ENCODE measurements around the gene AHI1. TPM values are rescaled to one million over a fixed set of nuclear protein-coding genes. Genes with fewer than 3 reads are reported as not detected.

Gene AHI1
- total and polyA plus RNA-seq, 2 of the 13 experiments (the other 11 are each of a cell fraction or from before 2014, with no cell fraction given): 7.2 to 18.6 TPM

- TF ChIP-seq, protein P1, sequence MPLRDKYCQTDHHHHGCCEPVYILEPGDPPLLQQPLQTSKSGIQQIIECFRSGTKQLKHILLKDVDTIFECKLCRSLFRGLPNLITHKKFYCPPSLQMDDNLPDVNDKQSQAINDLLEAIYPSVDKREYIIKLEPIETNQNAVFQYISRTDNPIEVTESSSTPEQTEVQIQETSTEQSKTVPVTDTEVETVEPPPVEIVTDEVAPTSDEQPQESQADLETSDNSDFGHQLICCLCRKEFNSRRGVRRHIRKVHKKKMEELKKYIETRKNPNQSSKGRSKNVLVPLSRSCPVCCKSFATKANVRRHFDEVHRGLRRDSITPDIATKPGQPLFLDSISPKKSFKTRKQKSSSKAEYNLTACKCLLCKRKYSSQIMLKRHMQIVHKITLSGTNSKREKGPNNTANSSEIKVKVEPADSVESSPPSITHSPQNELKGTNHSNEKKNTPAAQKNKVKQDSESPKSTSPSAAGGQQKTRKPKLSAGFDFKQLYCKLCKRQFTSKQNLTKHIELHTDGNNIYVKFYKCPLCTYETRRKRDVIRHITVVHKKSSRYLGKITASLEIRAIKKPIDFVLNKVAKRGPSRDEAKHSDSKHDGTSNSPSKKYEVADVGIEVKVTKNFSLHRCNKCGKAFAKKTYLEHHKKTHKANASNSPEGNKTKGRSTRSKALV (CRISPR knock-in tag; IDR thresholded peaks at IDR 0.05): no peak
- TF ChIP-seq MTA3 (CRISPR knock-in tag; IDR thresholded peaks at IDR 0.05): no peak
- TF ChIP-seq ZNF10 (CRISPR knock-in tag; IDR thresholded peaks at IDR 0.05; ENCODE audit: borderline replicate concordance, low read depth): no peak
- TF ChIP-seq SP4 (CRISPR knock-in tag; IDR thresholded peaks at IDR 0.05): no peak
- TF ChIP-seq, protein P2, sequence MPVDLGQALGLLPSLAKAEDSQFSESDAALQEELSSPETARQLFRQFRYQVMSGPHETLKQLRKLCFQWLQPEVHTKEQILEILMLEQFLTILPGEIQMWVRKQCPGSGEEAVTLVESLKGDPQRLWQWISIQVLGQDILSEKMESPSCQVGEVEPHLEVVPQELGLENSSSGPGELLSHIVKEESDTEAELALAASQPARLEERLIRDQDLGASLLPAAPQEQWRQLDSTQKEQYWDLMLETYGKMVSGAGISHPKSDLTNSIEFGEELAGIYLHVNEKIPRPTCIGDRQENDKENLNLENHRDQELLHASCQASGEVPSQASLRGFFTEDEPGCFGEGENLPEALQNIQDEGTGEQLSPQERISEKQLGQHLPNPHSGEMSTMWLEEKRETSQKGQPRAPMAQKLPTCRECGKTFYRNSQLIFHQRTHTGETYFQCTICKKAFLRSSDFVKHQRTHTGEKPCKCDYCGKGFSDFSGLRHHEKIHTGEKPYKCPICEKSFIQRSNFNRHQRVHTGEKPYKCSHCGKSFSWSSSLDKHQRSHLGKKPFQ (CRISPR knock-in tag; IDR thresholded peaks at IDR 0.05; ENCODE audit: insufficient replicate concordance): no peak
- no peak for TF ChIP-seq MXD3 (CRISPR knock-in tag; IDR thresholded peaks at IDR 0.05)
- no peak for TF ChIP-seq SRSF4 (IDR thresholded peaks at IDR 0.05; ENCODE audit: low read depth, low read length, poor library complexity, severe bottlenecking)
- peak; percentile 42; the same call in 1 of the 2 replicates for TF ChIP-seq NFRKB (IDR thresholded peaks at IDR 0.05)
- TF ChIP-seq ZNF441 (CRISPR knock-in tag; IDR thresholded peaks at IDR 0.05; ENCODE audit: borderline replicate concordance): no peak
- TF ChIP-seq NFKBIZ (CRISPR knock-in tag; IDR thresholded peaks at IDR 0.05): peak; percentile 62; the same call in 1 of the 2 replicates
- TF ChIP-seq ZNF17 (CRISPR knock-in tag; IDR thresholded peaks at IDR 0.05): no peak
- no peak for TF ChIP-seq ZNF614 (CRISPR knock-in tag; IDR thresholded peaks at IDR 0.05; ENCODE audit: borderline replicate concordance)
- no peak for TF ChIP-seq ZNF557 (CRISPR knock-in tag; IDR thresholded peaks at IDR 0.05)
- TF ChIP-seq SMAD3 (CRISPR knock-in tag; IDR thresholded peaks at IDR 0.05): peak; percentile 63
- no peak for TF ChIP-seq SOX13 (IDR thresholded peaks at IDR 0.05)
- TF ChIP-seq SOX13 (CRISPR knock-in tag; conservative IDR thresholded peaks at IDR 0.05 in 1 of 2, IDR thresholded peaks at IDR 0.05 in 1 of 2): peak in 1 of 2 experiments; percentile 16; a peak in 1 of 4 replicates
- TF ChIP-seq ZNF234 (CRISPR knock-in tag; conservative IDR thresholded peaks at IDR 0.05): no peak
- no peak for TF ChIP-seq ZNF235 (CRISPR knock-in tag; IDR thresholded peaks at IDR 0.05; ENCODE audit: borderline replicate concordance)
- TF ChIP-seq, protein P3, sequence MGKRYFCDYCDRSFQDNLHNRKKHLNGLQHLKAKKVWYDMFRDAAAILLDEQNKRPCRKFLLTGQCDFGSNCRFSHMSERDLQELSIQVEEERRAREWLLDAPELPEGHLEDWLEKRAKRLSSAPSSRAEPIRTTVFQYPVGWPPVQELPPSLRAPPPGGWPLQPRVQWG (CRISPR knock-in tag; IDR thresholded peaks at IDR 0.05; ENCODE audit: borderline replicate concordance, low read depth): no peak
- no peak for TF ChIP-seq PRDM15 (CRISPR knock-in tag; IDR thresholded peaks at IDR 0.05)
- no peak for TF ChIP-seq KDM5B (CRISPR knock-in tag; IDR thresholded peaks at IDR 0.05; ENCODE audit: borderline replicate concordance)
- no peak for TF ChIP-seq NPAS2 (CRISPR knock-in tag; IDR thresholded peaks at IDR 0.05; ENCODE audit: borderline replicate concordance)
Measured at GRCh38 chr6:135498185-135498841, 773 bp upstream of the AHI1 start (continued).
